Head of caudate nucleus (tissue), 42 donors: ENCODE results near the gene TAAR6.
"Not testable (repeated sequence)": the region's sequence is repeated elsewhere in the genome, so short reads cannot be mapped to it uniquely, and the experiment has no call there.

Experiments
- DNase-seq, 42 donors: peaks; one replicate each; pipeline versions ENCODE4 v3.0.0 to v3.0.0-alpha.2; 2020 to 2021; ENCODE audit warnings: mixed read lengths in 7 of 42
- intact Hi-C: fragments of 100-400 bp; cut with DNase I; formaldehyde crosslinking; loops from one replicate; pipeline ENCODE4 v1.15.0; 2022

Gene TAAR6

DNA sequence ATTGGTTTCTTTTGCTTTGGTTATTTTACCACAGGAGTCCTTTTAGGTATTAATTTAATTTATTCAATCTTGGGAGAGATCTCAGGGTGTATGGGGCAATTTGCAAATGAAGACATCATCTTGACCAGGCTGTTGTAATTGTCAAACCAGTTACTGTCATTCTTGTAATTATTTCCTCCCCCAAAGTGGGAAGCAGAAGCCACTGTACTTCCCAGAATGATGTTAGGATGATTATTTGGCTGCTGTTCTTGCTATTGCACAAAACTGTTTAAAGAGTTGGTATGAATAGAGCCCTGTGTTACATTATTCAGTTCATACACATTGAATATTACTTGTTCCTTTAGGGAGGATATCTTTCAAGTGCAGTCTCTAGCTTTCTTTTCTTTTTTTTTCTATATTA lies 1.7 kb downstream of the TAAR6 start:
- intact Hi-C loops, result no loop called here
- no peak for DNase-seq

- intact Hi-C loops, result no loop called here
- DNase-seq, result no peak
These were observed 14.6 kb downstream of the TAAR6 start for GRCh38 chr6:132584698-132585097.

GRCh38 chr6:132587424-132587823 lies 17.3 kb downstream of the TAAR6 start:
- DNase-seq, result no peak
- intact Hi-C loops, result no loop called here

- intact Hi-C loops, result no loop called here
- no peak for DNase-seq
These were observed 19.3 kb downstream of the TAAR6 start, which contains the start of gene TAAR5 for GRCh38 chr6:132589454-132589853. Gene TAAR5, minus strand, starts transcription at chr6:132589741. Its CDS starts 55 bp downstream, at chr6:132589686.

GRCh38 chr6:132590362-132590761 lies 20.2 kb downstream of the TAAR6 start:
- DNase-seq, result no peak
- intact Hi-C loops, result no loop called here

- intact Hi-C loops, result no loop called here
- DNase-seq, result no peak
These were observed 22.7 kb downstream of the TAAR6 start for GRCh38 chr6:132592855-132593254.

GRCh38 chr6:132596201-132596600 lies 26.1 kb downstream of the TAAR6 start:
- intact Hi-C loops, result no loop called here
- DNase-seq, result no peak

GRCh38 chr6:132598473-132598872 lies 28.4 kb downstream of the TAAR6 start:
- intact Hi-C loops, result no loop called here
- no peak for DNase-seq

DNA sequence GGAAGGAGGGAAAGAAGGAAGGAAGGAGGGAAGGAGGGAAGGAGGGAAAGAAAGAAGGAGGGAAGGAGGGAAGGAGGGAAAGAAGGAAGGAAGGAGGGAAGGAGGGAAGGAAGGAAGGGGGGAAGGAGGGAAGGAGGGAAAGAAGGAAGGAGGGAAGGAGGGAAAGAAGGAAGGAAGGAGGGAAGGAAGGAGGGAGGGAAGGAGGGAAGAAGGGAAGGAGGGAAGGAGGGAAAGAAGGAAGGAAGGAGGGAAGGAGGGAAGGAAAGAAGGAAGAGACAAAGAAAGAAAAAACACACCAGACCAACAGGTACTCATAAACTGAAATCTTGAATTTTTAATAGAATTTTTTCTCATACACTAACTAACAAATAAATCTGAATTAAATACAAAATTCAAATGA lies 30.8 kb downstream of the TAAR6 start:
- intact Hi-C loops, result not testable (repeated sequence)

DNA sequence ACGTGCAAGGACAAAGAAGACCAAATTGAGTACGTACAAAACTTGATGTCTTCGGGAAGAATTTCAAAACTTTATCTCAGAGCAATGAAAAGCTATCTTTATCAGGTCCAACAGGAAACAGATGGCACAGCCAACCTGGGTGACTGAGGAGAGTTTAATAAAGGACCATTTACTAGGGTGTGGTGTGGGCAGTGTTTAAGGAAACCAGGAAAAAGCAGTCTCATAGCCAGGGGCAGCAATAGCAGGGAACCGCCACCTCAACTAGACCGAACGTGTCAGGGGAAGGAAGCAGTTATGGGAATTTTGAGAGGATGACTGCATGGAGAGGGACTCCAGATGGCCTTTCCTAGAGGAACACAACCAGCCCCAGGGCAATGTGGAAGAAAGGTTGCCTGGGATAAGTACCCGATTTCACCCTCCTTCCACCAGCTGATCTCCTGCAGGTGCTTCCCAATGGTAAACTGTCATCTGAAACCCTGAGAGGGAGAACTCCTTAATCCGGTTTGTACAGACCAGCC lies 34.6 kb downstream of the TAAR6 start:
- intact Hi-C loops, result no loop called here
- DNase-seq, result no peak

More for the DNA sequence above, 30.8 kb downstream of the TAAR6 start:
- DNase-seq, result not testable (repeated sequence)

- DNase-seq, result no peak
- intact Hi-C loops, result no loop called here
These were observed 37.6 kb downstream of the TAAR6 start for GRCh38 chr6:132607544-132608233.

DNA sequence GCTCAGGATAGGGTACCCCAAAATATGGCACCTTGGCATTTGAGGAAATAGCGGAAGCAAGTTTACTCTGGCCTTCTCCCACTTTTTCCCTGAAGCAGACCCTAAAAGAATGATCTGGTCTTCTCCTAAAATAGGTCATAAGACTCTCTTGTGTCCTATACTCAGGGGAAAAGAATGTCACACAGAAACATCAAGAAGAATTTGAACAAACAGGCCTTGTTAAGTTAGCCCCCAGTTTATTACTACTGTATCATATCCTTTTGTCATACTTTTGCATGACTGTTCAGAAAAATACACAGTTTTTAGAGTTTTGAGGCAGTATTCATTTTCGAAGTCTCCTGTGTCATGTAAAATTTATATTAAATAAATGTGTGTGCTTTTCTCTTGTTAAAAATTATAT lies 41.5 kb downstream of the TAAR6 start:
- intact Hi-C loops, result no loop called here
- no peak for DNase-seq

DNA sequence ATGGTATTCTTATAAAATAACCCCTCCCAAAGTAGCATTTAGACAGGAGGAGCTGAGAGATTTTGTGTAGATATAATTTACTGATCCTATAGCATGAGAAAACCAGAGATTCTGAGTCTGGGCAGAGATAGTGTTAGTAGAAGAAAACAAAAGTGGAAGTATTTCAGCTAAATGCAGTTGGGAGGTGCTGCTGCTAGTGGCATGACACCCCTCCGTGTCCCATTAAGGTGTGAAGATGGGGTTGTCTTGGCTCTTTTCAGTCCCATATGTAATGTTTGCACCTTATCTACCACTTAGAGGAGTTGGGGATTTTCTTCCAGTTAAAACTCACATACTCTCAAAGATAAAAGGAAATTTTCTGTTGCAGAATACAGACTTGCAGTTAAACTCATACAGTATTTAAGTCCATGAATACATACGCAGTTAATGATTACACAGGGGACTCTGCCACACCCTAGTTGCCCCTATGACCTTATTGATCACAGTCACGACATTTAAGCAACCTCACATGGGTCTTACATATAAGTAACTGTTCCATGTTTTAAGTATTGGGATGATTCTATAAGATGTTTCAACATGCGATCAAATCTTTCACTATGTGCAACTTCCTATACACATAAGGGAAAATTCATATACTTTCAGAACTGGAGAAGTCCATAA lies 42.5 kb downstream of the TAAR6 start:
- DNase-seq, result no peak
- intact Hi-C loops, result no loop called here

- DNase-seq, result no peak
These were observed 44.4 kb downstream of the TAAR6 start for GRCh38 chr6:132614554-132614953.

DNA sequence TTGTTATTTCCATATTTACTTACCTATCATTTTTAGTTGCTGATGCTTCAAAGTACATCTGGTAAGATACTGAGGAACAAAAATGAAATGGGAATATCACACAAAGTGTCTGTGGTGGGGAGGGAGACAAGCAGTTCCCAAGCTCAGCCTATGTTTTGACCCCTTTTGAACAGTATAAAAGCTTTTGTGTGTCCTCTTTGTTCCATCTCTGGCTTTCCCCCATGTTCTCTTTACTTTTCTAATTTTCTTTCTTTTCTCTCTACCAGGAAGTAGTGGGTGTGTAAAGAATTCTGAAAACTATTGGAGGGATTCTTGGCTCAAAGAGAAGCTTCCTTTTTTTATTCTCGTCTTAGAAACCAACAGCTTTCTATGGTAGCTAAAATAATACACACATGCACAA lies 46.6 kb downstream of the TAAR6 start:
- DNase-seq, result no peak
- intact Hi-C loops, result no loop called here

More at GRCh38 chr6:132614554-132614953, 44.4 kb downstream of the TAAR6 start:
- intact Hi-C loops, result no loop called here
